RWPE1 (cell line): ENCODE results near the gene DCK.
"Not testable (repeated sequence)": the region's sequence is repeated elsewhere in the genome, so short reads cannot be mapped to it uniquely, and the experiment has no call there.

Source experiments
- CTCF ChIA-PET: fragments of 350-600 bp; sonication (Branson Sonifier 250); formaldehyde crosslinking; extraction: SDS; loops from one replicate; lab custom pipeline; 2021; lab: Yijun Ruan, JAX
- POLR2A ChIA-PET: fragments of 400-600 bp; formaldehyde crosslinking; extraction: SDS; loops from one replicate; lab custom pipeline; 2020; ENCODE audit warnings: antibody characterized with exemption; ENCODE audit not compliant: low non-redundant PET; lab: Yijun Ruan, JAX
- DNase-seq: peaks from one replicate; pipeline ENCODE4 v3.0.0; 2012; ENCODE audit warnings: low spot score
- H3K27ac ChIP-seq: fragments of 450-650 bp; 2 replicates; pipeline ENCODE4 v1.5.1; 2017
- TF ChIP-seq, protein P1 (sequence below): fragments of 450-650 bp; conservative IDR thresholded peaks from 2 replicates; pipeline ENCODE4 v1.5.1; 2017; ENCODE audit warnings: low read depth, mild to moderate bottlenecking

DCK gene

DNA sequence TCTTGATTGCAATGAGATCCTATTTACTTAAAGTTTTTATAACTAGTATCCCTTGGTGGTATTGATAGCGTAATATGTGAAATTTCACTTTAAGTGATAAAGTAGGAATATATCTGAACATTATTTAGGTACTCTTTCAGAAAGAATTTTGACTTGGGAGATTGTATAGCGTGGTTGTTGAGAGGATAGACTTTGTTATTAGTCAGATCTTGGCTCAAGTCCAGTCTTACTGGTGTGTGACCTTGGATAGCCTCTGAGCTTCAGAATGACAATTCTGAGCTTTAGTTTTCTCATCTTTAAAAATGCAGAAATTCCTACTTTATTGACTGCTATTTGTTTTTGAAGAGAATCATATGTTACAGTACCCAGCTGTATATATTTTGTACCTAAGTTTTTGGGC, 32.6 kb downstream of the DCK start:
- DNase-seq, result peak; percentile 45
- no peak overlapping the region for H3K27ac ChIP-seq
- TF ChIP-seq, protein P1, sequence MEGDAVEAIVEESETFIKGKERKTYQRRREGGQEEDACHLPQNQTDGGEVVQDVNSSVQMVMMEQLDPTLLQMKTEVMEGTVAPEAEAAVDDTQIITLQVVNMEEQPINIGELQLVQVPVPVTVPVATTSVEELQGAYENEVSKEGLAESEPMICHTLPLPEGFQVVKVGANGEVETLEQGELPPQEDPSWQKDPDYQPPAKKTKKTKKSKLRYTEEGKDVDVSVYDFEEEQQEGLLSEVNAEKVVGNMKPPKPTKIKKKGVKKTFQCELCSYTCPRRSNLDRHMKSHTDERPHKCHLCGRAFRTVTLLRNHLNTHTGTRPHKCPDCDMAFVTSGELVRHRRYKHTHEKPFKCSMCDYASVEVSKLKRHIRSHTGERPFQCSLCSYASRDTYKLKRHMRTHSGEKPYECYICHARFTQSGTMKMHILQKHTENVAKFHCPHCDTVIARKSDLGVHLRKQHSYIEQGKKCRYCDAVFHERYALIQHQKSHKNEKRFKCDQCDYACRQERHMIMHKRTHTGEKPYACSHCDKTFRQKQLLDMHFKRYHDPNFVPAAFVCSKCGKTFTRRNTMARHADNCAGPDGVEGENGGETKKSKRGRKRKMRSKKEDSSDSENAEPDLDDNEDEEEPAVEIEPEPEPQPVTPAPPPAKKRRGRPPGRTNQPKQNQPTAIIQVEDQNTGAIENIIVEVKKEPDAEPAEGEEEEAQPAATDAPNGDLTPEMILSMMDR, result no peak
- ChIA-PET POLR2A (no interaction called here), CTCF (interaction anchor here (1.5 kb wide), 1 partner anchor 16 kb away, joined by 6 read pairs; no protein-coding TSS in a partner anchor)

DNA sequence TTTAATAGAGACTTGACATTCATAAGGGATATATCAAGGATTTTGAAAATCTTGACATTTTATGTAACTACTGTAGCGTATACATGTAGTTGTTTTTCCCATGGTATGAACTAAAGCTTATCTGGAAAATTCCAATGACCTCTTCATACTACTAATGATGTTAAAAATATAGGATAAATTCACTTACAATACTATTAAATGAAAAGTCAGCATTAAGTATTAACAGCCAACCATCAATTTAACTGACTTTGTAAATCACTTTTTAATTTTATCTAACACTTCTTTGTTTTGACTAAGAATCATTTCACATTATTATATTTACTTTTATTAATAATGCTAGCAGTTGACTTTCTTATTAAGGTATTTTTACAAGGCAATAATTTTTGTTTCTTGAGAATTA, 34.2 kb downstream of the DCK start:
- DNase-seq, result no peak
- ChIA-PET POLR2A (no interaction called here), CTCF (no interaction called here)
- H3K27ac ChIP-seq, result no peak overlapping the region
- TF ChIP-seq, protein P1, result no peak

DNA sequence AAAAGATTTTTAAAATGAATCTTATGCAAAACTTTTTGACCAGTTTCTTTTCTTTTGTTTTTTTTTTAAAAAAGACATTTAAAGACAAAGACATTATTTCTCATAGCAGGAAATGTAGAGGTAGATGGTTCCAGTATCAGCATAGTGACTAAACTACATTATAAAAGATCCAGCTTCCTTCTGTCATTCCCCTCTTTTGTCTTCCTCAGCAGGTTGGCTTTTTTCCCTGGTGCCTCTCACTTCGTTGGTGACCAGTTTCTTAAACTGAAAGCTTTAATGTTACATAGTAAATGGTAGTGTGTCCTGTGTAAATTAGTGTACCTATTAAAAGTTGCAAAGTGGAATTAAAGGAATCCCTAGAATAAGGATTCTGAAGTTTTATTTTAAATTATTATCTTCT, 36.1 kb downstream of the DCK start:
- TF ChIP-seq, protein P1, result no peak
- H3K27ac ChIP-seq, result no peak overlapping the region
- DNase-seq, result no peak
- ChIA-PET POLR2A (interaction anchor here (0.5 kb wide), 1 partner anchor 11 kb away, joined by 9 read pairs; no protein-coding TSS in a partner anchor), CTCF (no interaction called here)

DNA sequence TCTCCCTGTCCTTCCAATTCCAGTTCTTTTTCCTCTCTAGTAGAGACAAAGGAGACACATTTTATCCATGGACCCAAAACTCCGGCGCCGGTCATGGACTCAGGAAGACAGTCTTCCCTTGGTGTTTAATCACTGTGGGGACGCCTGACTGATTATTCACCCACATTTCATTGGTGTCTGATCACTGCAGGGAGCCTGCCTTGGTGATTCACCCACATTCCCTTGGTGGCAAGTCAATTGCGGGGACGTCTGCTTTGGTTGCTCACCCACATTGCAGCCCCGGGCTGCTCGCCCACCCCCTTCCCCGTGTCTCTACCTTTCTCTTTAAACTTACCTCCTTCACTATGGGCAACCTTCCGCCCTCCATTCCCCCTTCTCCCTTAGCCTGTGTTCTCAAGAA, 38.7 kb downstream of the DCK start:
- DNase-seq, POLR2A ChIA-PET, H3K27ac ChIP-seq, CTCF ChIA-PET: not testable (repeated sequence)

DNA sequence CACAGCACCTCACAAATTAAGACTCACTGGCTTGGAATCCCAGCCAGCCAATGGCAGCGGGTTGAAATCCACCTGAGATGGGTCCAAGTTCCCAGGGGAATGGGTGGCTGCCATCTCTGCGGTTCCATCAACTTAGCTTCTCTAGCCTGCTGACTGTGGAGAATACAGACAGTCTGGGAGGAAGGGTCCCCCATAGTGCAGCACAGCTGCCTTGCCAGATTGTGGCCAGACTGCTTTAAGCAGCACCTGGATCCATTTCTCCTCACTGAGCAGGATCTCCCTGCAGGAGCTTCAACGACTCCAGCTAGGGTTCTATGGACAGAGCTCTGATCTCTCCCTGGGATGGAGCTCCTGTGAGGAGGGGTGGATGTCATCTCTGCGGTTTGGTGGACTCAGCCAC, 51.8 kb downstream of the DCK start:
- ChIA-PET POLR2A (no interaction called here), CTCF (interaction anchor here (0.6 kb wide), 1 partner anchor 251 kb away, joined by 4 read pairs; no protein-coding TSS in a partner anchor)
- H3K27ac ChIP-seq, result no peak overlapping the region
- TF ChIP-seq, protein P1, result no peak
- DNase-seq, result no peak

DNA sequence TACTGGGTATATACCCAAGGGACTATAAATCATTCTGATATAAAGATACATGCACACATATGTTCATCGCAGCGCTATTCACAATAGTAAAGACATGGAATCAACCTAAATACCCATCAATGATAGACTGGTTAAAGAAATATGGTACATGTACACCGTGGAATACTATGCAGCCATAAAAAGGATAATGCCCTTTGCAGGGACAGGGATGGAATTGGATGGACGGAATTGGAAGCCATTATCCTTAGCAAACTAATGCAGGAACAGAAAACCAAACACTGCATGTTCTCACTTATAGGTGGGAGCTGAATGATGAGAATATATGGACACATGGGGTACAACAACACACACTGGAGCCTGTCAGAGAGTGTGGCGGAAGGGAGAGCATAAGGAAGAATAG, 55.9 kb downstream of the DCK start:
- H3K27ac ChIP-seq, result no peak overlapping the region
- ChIA-PET CTCF (no interaction called here), POLR2A (no interaction called here)
- no peak for DNase-seq
- TF ChIP-seq, protein P1, result no peak

DNA sequence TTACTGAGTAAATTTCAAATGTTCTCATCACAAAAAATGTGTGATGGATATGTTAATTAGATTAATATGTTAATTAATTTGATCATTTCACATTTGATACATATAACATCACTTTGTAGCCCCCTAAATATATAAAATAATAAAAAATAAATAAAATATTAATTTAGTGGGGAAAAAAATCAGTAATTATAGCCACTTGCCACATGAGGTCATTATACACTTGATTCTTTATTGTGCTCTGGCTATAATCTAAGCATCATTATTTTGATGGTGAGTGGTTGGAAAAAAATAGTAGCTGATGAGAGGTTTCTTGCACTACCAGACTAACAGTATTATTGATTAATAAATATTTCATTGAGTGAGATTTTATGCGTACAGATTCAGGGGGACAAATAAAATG, 57.4 kb downstream of the DCK start:
- CTCF ChIA-PET, result interaction anchor here (0.7 kb wide), 2 partner anchors 609 to 662 kb away, joined by 4 to 5 read pairs; no protein-coding TSS in a partner anchor
- TF ChIP-seq, protein P1, result no peak
- DNase-seq, result peak; percentile 3
- no peak overlapping the region for H3K27ac ChIP-seq
- POLR2A ChIA-PET, result no interaction called here
